Measurements from ENCODE around the gene ZIC2.

DNA sequence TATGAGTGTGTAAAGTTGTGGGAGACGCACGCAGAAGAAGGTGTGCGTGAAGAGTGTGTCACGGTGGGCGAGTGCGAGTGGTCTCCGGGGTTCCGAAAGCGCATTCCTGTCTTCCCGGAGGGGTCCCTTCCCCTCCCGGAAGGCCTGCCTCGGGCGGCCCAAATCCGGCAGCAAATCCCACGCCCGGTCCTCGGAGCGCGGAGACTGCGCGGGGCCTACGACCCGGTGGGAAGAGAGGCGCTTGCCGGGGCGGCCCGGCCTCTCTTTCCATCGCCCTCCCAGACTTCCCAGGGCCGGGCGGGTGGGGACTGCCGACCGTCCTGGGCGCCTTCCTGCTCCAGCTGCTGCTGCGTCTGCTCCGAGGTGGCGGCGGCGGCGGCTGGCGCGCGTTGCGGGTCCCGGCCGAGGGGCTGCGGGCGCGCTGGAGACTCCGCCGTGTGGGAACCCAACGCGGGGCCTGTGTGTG, 12.1 kb upstream of the ZIC2 start:
- TF ChIP-seq, protein P1, sequence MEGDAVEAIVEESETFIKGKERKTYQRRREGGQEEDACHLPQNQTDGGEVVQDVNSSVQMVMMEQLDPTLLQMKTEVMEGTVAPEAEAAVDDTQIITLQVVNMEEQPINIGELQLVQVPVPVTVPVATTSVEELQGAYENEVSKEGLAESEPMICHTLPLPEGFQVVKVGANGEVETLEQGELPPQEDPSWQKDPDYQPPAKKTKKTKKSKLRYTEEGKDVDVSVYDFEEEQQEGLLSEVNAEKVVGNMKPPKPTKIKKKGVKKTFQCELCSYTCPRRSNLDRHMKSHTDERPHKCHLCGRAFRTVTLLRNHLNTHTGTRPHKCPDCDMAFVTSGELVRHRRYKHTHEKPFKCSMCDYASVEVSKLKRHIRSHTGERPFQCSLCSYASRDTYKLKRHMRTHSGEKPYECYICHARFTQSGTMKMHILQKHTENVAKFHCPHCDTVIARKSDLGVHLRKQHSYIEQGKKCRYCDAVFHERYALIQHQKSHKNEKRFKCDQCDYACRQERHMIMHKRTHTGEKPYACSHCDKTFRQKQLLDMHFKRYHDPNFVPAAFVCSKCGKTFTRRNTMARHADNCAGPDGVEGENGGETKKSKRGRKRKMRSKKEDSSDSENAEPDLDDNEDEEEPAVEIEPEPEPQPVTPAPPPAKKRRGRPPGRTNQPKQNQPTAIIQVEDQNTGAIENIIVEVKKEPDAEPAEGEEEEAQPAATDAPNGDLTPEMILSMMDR (IDR thresholded peaks at IDR 0.05): no peak
- TF ChIP-seq POLR2A (IDR thresholded peaks at IDR 0.05): no peak
- TF ChIP-seq POLR2AphosphoS5 (IDR thresholded peaks at IDR 0.05): no peak

Data from prostate gland (tissue), 2 donors.